Cardiac muscle cell (in vitro differentiated cells and primary cell): ENCODE measurements around the gene OSBPL3. TPM values are rescaled to one million over a fixed set of nuclear protein-coding genes. Genes with fewer than 3 reads are reported as not detected.

Experiments used
- DNase-seq, 2 donors: peaks; one replicate each; pipeline versions ENCODE4 v3.0.0 to v3.0.0-alpha.2; 2010 to 2017; ENCODE audit warnings: low read depth in 1 of 2, low spot score in 1 of 2
- H3K27ac ChIP-seq: fragments of 200-600 bp; sonication (generic); 2 replicates; pipeline ENCODE4 v1.5.1; 2016
- H3K27me3 ChIP-seq: fragments of 200-600 bp; sonication (generic); 2 replicates; pipeline ENCODE4 v1.6.0; 2016; ENCODE audit warnings: control low read depth
- H3K36me3 ChIP-seq: fragments of 200-600 bp; sonication (generic); 2 replicates; pipeline ENCODE4 v1.5.1; 2016; ENCODE audit warnings: control low read depth
- H3K4me1 ChIP-seq: fragments of 200-600 bp; sonication (generic); 2 replicates; pipeline ENCODE4 v1.8.1; 2017; ENCODE audit warnings: low read depth, mild to moderate bottlenecking, mixed run types
- H3K4me3 ChIP-seq: fragments of 200-600 bp; sonication (generic); 2 replicates; pipeline ENCODE4 v1.5.1; 2016; ENCODE audit warnings: mild to moderate bottlenecking
- H3K9me3 ChIP-seq: fragments of 200-600 bp; sonication (generic); 2 replicates; pipeline ENCODE4 v1.5.1; 2017; ENCODE audit warnings: low read depth, mild to moderate bottlenecking, control low read depth
- CTCF ChIP-seq: IDR thresholded peaks from 2 replicates; pipeline ENCODE4 v1.5.1; 2012; ENCODE audit warnings: low read depth, mild to moderate bottlenecking, low read length
- polyA plus RNA-seq: library from polyadenylated mRNA; unstranded; fragments of >200 nt; fragmentation: Nextera tagmentation; extraction: Ambion mirVana; gene quantifications from 2 replicates; pipeline ENCODE4 v1.2.1, GENCODE V29; 2016
- total RNA-seq: library from RNA; depleted of rRNA; stranded (reverse); fragments of >200 nt; gene quantifications from 2 replicates; pipeline ENCODE4 v1.2.3, GENCODE V29; 2016

Gene OSBPL3
- total and polyA plus RNA-seq, 2 experiments from 2014 or later: 7.5 to 8.2 TPM

GRCh38 chr7:24784277-24784676 lies 195.7 kb downstream of the OSBPL3 start:
- Histone ChIP-seq H3K9me3 (no peaks in the 10 kb centered on the region), H3K27me3 (no peaks in the 10 kb centered on the region), H3K4me1 (no peaks in the 10 kb centered on the region), H3K36me3 (no peaks in the 10 kb centered on the region), H3K27ac (no peak overlapping the region), H3K4me3 (no peak overlapping the region)
- no peak for DNase-seq
- no peak for TF ChIP-seq CTCF

GRCh38 chr7:24783698-24784097 lies 196.3 kb downstream of the OSBPL3 start:
- H3K4me1 ChIP-seq: no peaks in the 10 kb centered on the region
- no peak for DNase-seq

GRCh38 chr7:24781106-24781505 lies 198.9 kb downstream of the OSBPL3 start:
- H3K4me1 ChIP-seq: no peaks in the 10 kb centered on the region
- TF ChIP-seq CTCF: no peak
- no peaks in the 10 kb centered on the region for H3K36me3 ChIP-seq
- no peaks in the 10 kb centered on the region for H3K27me3 ChIP-seq
- no peak overlapping the region for H3K27ac ChIP-seq
- H3K4me3 ChIP-seq: no peak overlapping the region
- DNase-seq: no peak
- H3K9me3 ChIP-seq: no peaks in the 10 kb centered on the region

More at GRCh38 chr7:24783698-24784097, 196.3 kb downstream of the OSBPL3 start:
- no peak overlapping the region for H3K4me3 ChIP-seq
- H3K36me3 ChIP-seq: no peaks in the 10 kb centered on the region
- no peak for TF ChIP-seq CTCF
- H3K27me3 ChIP-seq: no peaks in the 10 kb centered on the region
- H3K9me3 ChIP-seq: no peaks in the 10 kb centered on the region
- H3K27ac ChIP-seq: no peak overlapping the region

- Histone ChIP-seq H3K27ac (no peak overlapping the region), H3K36me3 (no peaks in the 10 kb centered on the region), H3K9me3 (no peaks in the 10 kb centered on the region), H3K4me3 (no peak overlapping the region), H3K4me1 (no peaks in the 10 kb centered on the region), H3K27me3 (no peaks in the 10 kb centered on the region)
- DNase-seq: no peak
- TF ChIP-seq CTCF: no peak
These were observed 200.7 kb downstream of the OSBPL3 start for GRCh38 chr7:24779283-24779655.

- no peaks in the 10 kb centered on the region for H3K9me3 ChIP-seq
- peak in 1 of 2 donors; percentile 87 for DNase-seq
- no peaks in the 10 kb centered on the region for H3K27me3 ChIP-seq
- H3K4me3 ChIP-seq: no peak overlapping the region
- no peak overlapping the region for H3K27ac ChIP-seq
- TF ChIP-seq CTCF: no peak
- no peaks in the 10 kb centered on the region for H3K36me3 ChIP-seq
- H3K4me1 ChIP-seq: no peaks in the 10 kb centered on the region
These were observed 201.3 kb downstream of the OSBPL3 start for GRCh38 chr7:24778543-24779282.
